HepG2 (cell line): Measurements from ENCODE around the gene ZCCHC4. TPM values are rescaled to one million over a fixed set of nuclear protein-coding genes. Genes with fewer than 3 reads are reported as not detected.

Experiments
- CBX5 ChIP-seq: sonication (generic); formaldehyde crosslinking; IDR thresholded peaks from 2 replicates; pipeline ENCODE4 v1.4.0; 2020; ENCODE audit warnings: missing genetic modification reagents, borderline replicate concordance
- DRAP1 ChIP-seq: IDR thresholded peaks from 2 replicates; pipeline ENCODE4 v1.6.1; 2016; ENCODE audit warnings: missing genetic modification reagents, missing compliant biosample characterization
- KDM5B ChIP-seq: sonication (generic); formaldehyde crosslinking; IDR thresholded peaks from 2 replicates; pipeline ENCODE4 v1.4.0; 2020; ENCODE audit warnings: missing genetic modification reagents, mild to moderate bottlenecking, borderline replicate concordance
- KIAA2018 ChIP-seq: sonication (generic); formaldehyde crosslinking; IDR thresholded peaks from 2 replicates; pipeline ENCODE4 v1.5.0; 2020; ENCODE audit warnings: mild to moderate bottlenecking, missing genetic modification reagents, borderline replicate concordance
- NFE2L1 ChIP-seq: sonication (generic); formaldehyde crosslinking; IDR thresholded peaks from 2 replicates; pipeline ENCODE4 v1.4.0; 2020; ENCODE audit warnings: missing genetic modification reagents, mild to moderate bottlenecking, borderline replicate concordance
- ZNF503 ChIP-seq: sonication (generic); formaldehyde crosslinking; IDR thresholded peaks from 2 replicates; pipeline ENCODE4 v1.4.0; 2020; ENCODE audit warnings: missing genetic modification reagents
- polyA plus RNA-seq, 8 experiments: library from polyadenylated mRNA; depleted of rRNA in 3 of 8; stranded (reverse) in 7 of 8; unstranded in 1 of 8; fragments of >200 nt; fragmentation: Illumina TruSeq in 4 of 8; extraction: Trizol in 4 of 8; gene quantifications; 2 replicates each; pipeline versions ENCODE4 v1.2.1 to v1.2.3, GENCODE V29; 2011 to 2016; ENCODE audit warnings: low read depth in 4 of 8, missing spikeins in 1 of 8, mixed read lengths in 1 of 8; ENCODE audit not compliant: insufficient read depth in 1 of 8
- total RNA-seq, 5 experiments: library from RNA; depleted of rRNA; stranded (reverse); fragments of >200 nt; fragmentation: Illumina TruSeq; extraction: Trizol; gene quantifications; 2 replicates each; pipeline ENCODE4 v1.2.3, GENCODE V29; 2016; ENCODE audit warnings: low read depth in 1 of 5
- TF ChIP-seq, protein P1 (sequence below): sonication (generic); formaldehyde crosslinking; IDR thresholded peaks from 2 replicates; pipeline ENCODE4 v1.4.0; 2020; ENCODE audit warnings: missing genetic modification reagents
- TF ChIP-seq, protein P2 (sequence below): sonication (generic); formaldehyde crosslinking; IDR thresholded peaks from 2 replicates; pipeline ENCODE4 v1.5.0; 2020; ENCODE audit warnings: missing genetic modification reagents, mild to moderate bottlenecking, borderline replicate concordance

Gene ZCCHC4
- total and polyA plus RNA-seq, 2 of the 13 experiments (the other 11 are each of a cell fraction or from before 2014, with no cell fraction given), result 13.2 to 15.0 TPM

DNA sequence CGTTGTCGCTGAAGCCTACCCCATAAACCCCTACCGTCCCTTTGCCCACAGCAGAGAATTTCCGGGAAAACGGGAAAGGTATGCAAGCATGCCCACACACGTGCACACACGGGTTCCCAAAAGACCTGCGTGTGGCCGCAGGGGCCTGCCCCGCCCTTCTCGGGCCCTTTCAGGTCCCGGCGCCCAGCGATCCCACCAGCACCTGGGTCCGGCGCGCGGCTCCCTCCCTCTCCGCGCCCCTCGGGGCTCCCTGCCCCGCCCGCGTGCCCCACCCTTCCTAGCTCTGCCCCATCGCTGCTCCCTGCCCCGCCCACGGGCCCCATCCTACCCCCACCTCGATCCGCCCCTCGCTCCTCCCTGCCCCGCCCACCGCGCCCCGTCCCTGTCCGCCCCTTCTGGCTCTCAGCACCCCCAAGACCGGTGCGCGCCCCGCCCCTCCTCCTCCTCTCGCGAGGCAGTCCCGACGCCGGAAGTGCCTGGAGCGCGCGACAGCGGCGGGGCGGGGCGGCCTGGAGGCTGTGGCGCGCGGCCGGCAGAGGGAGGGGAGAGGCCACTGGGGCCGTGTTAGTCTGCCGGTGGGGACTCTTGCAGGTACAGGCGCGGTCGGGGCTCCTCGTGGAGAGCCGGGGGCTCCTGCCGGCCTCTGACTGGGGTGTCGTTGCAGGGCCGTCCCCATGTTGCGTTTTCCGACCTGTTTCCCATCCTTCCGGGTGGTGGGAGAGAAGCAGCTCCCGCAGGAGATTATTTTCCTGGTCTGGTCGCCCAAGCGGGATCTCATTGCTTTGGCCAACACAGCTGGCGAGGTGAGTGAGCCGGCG lies 64.4 kb downstream of the ZCCHC4 start, which contains the start of gene ANAPC4 (continued):
- TF ChIP-seq KDM5B (peak; percentile 68; the same call in 1 of the 2 replicates), CBX5 (no peak), NFE2L1 (no peak), DRAP1 (CRISPR knock-in tag) (peak; percentile 58; the same call in 1 of the 2 replicates), ZNF503 (CRISPR knock-in tag) (peak; percentile 70; the same call in 1 of the 2 replicates), KIAA2018 (CRISPR knock-in tag) (no peak)
- TF ChIP-seq, protein P1, sequence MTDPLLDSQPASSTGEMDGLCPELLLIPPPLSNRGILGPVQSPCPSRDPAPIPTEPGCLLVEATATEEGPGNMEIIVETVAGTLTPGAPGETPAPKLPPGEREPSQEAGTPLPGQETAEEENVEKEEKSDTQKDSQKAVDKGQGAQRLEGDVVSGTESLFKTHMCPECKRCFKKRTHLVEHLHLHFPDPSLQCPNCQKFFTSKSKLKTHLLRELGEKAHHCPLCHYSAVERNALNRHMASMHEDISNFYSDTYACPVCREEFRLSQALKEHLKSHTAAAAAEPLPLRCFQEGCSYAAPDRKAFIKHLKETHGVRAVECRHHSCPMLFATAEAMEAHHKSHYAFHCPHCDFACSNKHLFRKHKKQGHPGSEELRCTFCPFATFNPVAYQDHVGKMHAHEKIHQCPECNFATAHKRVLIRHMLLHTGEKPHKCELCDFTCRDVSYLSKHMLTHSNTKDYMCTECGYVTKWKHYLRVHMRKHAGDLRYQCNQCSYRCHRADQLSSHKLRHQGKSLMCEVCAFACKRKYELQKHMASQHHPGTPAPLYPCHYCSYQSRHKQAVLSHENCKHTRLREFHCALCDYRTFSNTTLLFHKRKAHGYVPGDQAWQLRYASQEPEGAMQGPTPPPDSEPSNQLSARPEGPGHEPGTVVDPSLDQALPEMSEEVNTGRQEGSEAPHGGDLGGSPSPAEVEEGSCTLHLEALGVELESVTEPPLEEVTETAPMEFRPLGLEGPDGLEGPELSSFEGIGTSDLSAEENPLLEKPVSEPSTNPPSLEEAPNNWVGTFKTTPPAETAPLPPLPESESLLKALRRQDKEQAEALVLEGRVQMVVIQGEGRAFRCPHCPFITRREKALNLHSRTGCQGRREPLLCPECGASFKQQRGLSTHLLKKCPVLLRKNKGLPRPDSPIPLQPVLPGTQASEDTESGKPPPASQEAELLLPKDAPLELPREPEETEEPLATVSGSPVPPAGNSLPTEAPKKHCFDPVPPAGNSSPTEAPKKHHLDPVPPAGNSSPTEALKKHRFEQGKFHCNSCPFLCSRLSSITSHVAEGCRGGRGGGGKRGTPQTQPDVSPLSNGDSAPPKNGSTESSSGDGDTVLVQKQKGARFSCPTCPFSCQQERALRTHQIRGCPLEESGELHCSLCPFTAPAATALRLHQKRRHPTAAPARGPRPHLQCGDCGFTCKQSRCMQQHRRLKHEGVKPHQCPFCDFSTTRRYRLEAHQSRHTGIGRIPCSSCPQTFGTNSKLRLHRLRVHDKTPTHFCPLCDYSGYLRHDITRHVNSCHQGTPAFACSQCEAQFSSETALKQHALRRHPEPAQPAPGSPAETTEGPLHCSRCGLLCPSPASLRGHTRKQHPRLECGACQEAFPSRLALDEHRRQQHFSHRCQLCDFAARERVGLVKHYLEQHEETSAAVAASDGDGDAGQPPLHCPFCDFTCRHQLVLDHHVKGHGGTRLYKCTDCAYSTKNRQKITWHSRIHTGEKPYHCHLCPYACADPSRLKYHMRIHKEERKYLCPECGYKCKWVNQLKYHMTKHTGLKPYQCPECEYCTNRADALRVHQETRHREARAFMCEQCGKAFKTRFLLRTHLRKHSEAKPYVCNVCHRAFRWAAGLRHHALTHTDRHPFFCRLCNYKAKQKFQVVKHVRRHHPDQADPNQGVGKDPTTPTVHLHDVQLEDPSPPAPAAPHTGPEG (CRISPR knock-in tag), result no peak
- TF ChIP-seq, protein P2, sequence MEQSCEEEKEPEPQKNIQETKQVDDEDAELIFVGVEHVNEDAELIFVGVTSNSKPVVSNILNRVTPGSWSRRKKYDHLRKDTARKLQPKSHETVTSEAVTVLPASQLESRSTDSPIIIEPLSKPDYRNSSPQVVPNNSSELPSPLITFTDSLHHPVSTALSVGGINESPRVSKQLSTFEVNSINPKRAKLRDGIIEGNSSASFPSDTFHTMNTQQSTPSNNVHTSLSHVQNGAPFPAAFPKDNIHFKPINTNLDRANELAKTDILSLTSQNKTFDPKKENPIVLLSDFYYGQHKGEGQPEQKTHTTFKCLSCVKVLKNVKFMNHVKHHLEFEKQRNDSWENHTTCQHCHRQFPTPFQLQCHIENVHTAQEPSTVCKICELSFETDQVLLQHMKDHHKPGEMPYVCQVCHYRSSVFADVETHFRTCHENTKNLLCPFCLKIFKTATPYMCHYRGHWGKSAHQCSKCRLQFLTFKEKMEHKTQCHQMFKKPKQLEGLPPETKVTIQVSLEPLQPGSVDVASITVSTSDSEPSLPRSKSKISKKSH (CRISPR knock-in tag), result no peak
